Measurements from ENCODE around the gene ATXN7.

Gene ATXN7

GRCh38 chr3:63867225-63867624 lies 3.6 kb downstream of the ATXN7 start:
- DNase-seq: no peak

GRCh38 chr3:63869940-63870614 lies 6.4 kb downstream of the ATXN7 start:
- DNase-seq: no peak

GRCh38 chr3:63870615-63871005 lies 6.9 kb downstream of the ATXN7 start:
- DNase-seq: no peak

- DNase-seq: no peak
Observed at GRCh38 chr3:63872135-63872924, 8.7 kb downstream of the ATXN7 start.

DNA sequence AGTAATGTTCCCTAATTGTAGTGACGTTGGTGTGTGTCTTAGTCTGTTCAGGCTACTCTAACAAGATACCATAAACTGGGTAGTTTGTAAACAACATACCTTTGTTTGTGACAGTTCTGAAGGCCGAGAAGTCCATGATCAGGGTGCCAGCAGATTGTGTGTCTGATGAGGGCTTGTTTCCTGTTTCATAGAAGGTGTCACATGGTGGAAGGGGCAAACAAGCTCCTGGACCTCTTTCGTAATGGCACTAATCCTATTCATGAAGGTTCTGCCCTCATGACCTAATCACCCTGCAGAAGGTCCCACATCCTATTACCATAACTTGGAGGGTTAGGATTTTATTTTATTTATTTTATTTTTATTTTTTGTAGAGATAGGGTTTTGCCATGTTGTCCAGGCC lies 11.1 kb downstream of the ATXN7 start:
- no peak for DNase-seq

DNA sequence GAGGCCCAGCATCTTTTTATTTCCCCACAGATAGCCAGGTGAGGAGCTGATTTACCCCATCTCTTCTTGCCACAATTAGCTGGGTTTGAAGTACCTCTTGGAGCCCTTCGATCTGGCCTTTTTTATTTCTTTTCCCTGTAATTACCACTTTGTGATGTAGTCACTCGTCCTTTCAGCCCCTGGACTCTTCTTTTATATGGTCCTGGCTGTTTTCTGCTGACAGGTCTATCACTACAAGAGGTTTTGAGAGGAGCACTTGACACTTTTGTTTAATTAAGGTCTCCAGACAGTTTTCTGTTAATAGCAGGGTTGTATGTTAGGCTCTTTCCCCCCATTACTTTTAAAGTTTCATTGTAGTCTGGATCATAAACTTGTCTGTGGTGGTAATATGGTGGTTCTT lies 11.8 kb downstream of the ATXN7 start:
- no peak for DNase-seq

- no peak for DNase-seq
Observed at GRCh38 chr3:63876260-63876659, 12.6 kb downstream of the ATXN7 start.

- DNase-seq: no peak
Observed at GRCh38 chr3:63877737-63878393, 14.2 kb downstream of the ATXN7 start.

- DNase-seq: no peak
Observed at GRCh38 chr3:63878394-63879060, 14.9 kb downstream of the ATXN7 start.

GRCh38 chr3:63880653-63881052 lies 17.0 kb downstream of the ATXN7 start:
- no peak for DNase-seq

GRCh38 chr3:63886858-63887257 lies 23.2 kb downstream of the ATXN7 start:
- no peak for DNase-seq

GRCh38 chr3:63891518-63891917 lies 27.9 kb downstream of the ATXN7 start:
- no peak for DNase-seq

DNA sequence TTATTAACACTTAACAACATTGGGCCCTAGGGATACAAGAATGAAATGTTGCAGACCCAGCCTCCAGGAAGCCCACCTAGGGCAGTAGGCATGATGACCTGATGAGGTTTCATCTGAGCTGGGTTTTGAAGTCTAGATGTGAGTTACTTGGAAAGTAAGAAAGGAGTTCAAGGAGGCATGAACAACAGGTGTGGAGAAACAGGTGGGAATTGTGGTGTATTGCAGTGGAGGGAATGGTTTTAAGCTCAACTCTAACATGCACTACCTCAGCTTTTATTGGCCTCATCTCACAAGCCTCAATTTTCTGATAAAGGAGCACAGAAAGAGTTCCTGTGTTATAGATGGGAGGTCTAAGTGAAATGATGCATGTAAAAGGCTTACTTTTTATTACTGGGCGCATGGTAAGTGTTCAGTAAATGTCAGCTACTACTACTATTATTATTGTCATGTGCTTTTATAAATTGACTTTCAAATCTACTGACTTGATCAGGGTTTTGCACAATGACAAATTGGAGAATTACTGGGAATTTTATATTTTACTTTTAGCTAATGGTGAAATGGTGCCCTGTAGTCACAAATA lies 29.2 kb downstream of the ATXN7 start:
- DNase-seq: no peak

DNA sequence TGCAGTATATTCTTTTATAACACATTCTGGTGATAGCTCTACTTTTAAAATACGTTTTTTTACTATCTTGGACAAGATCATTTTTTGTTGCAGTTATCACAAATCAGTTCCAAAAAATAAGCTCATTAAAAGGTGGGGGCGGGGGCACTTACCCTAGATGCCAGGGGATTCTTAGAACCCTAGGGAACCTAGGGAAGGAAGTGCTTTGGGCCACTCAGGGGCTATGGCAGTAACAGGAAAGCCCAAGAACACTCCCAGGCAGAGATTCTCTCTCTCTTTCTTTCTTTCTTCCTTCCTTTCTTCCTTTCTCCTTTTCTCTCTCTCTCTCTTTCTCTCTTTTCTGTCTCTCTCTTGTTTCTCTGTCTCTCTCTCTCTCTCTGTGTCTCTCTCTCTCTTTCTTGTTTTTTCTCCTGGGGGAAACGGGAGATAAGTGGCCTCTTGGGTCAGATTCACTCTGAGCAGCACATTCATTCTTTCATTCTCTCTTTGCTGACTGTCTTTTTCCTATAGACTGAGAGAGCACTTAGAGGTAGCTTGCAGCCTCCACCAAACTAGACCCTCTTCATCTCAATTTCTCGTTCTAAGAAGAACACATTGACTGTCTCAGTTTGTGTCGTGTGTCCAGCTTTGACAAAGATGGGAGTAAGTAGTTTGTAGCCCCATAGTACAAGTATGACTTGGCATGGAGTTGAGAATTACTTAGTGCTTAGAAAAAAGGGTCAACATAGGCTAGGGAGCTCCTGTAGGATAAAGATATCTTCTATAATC lies 31.9 kb downstream of the ATXN7 start:
- no peak for DNase-seq

DNA sequence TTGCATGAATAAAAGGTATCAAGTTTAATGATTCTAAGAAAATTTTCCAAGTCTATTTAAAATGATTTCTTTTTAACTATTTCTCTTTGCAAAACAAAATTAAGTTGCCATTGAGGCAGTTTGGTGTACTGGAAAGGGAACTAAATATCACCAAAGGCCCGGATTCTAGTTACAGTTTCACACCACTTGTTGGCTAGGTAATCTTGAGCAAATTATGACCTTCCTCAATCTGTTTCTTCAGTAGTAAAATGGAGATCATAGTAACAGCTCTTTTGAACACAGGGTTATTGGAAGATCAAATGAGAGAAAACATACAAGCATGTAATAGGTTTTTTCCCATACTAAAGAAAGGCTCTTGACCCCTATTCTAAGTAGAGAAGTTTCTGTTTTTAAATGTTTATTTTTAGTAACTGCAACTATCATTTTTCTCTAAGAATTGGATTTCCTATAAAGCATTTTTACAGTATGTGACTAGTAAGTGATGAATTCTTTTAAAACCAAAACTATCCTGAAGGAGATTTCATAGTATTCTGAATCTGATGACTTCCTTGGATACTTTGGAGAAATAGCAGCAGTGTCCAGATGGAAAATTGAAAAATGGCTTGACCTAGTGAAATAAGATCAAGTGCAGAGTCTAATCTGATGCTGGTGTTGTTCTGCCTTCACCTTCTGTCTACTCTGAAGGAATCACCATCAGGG lies 32.8 kb downstream of the ATXN7 start:
- DNase-seq: no peak

GRCh38 chr3:63900010-63900409 lies 36.3 kb downstream of the ATXN7 start:
- no peak for DNase-seq

- DNase-seq: peak; percentile 30
Observed at GRCh38 chr3:63900459-63900858, 36.8 kb downstream of the ATXN7 start.

DNA sequence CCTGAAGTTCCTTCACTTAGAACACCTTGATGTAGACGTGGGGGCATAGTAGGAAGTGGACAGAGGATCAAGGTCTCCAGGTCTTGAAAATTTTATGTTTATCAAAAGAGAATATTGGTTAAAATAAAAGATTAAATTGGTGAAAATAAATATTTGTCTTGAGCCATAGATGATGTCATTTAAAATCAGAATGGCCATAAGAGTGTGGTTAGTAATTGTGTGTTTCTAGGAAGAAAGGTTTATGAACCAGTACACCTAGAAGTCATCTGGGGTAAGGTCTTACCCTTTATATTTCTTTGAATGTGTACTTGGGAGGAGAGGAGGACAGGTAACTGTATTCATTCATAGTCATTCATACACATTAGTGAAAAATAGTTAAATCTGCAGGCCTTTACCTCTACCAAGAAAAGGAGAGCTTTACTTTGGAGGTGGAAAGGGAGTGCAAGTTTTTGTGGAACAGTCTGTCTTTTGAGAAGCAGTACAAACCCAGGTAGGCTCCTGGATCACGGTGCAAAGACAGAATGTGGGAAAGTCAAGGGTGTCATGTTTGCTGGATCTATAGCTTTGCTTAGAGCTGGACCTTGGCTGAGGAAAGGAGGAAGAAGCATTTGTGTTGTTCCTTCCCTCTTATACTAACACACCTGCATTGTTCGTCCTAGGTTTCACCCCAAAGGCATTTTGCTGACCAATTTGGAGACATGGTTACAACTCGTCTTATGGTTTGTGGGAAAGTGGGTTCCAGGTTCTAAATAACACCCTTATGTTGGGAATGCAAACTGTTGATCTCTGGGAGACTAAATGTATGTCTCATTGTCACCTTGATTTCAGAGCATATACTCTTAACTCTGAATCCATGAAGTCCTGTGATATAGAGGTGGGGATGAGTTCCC lies 42.3 kb downstream of the ATXN7 start:
- no peak for DNase-seq

GRCh38 chr3:63908081-63908736 lies 44.5 kb downstream of the ATXN7 start:
- DNase-seq: no peak

GRCh38 chr3:63908776-63909175 lies 45.1 kb downstream of the ATXN7 start:
- DNase-seq: no peak
